Stimulated activated CD8-positive, alpha-beta memory T cell treated with anti-CD3 and anti-CD28 coated beads, Interleukin-7, amount 100 ng/mL, for 48 hours (primary cell): ENCODE results near the gene MALT1.
"Not testable (repeated sequence)": the region's sequence is repeated elsewhere in the genome, so short reads cannot be mapped to it uniquely, and the experiment has no call there.

Experiments
- DNase-seq, 2 donors: peaks; one replicate each; pipeline ENCODE4 v3.0.0-alpha.2; 2020; ENCODE audit warnings: low read depth in 1 of 2; ENCODE audit errors: extremely low read depth in 1 of 2

The MALT1 gene

DNA sequence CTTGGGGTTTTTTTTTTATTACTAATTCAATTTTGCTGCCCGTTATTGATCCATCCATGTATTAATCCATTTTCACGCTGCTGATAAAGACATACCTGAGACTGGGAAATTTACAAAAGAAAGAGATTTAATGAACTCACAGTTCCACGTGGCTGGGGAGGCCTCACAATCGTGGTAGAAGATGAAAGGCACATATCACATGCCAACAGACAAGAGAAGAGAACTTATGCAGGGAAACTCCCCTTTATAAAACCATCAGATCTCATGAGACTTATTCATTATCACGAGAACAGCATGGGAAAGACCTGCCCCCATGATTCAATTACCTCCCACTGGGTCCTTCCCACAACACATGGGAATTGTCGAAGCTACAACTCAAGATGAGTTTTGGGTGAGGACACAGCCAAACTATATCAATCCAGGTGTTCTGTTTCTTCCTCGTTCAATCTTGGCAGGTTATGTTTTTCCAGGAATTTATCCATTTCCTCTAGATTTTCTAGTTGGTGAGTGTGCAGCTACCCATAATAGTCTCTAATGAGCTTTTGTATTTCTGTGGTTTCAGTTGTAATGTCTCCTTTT lies 18.0 kb upstream of the MALT1 start:
- DNase-seq, result not testable (repeated sequence)

- no peak for DNase-seq
Observed at GRCh38 chr18:58653814-58654509, 17.3 kb upstream of the MALT1 start.

GRCh38 chr18:58654896-58655614 lies 16.2 kb upstream of the MALT1 start:
- DNase-seq, result no peak

DNA sequence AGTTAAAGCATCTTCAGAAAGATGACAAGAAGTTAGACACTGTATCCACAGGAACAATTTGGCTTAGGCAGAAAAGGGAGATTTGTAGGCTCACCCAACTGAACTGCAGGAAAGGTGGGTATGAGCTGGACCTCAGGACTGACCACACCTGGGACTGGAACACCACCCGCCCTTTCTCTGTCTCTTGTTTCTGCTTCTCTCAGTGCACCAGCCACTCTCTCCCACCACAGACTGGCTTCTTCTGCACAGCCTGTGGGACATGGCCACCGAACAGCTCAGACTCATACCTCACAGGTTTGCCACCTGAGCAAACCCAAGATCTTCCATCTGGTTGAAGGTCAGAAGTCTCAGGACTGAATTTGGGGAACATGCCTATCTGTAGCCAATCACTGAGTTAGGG lies 14.2 kb upstream of the MALT1 start:
- no peak for DNase-seq

DNA sequence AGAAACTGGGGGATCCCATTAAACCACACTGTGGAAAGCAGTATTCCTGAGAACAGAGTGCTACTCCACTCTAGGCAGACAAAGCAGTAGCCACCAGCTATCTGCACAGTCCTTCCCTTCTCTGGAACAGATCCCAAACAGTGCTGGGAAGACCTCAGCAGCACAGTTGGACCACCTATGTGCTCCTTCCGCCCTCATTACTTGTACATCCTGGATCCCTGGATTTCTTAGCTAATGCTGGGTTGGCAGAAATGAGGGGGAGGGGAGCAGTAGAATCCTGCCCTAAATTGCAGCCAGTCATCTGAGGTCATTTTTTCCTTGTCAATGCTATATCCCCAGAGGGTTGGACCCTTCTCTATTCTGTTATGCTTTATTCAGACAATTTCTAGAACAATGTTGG lies 13.8 kb upstream of the MALT1 start:
- no peak for DNase-seq

- DNase-seq, result no peak
Observed at GRCh38 chr18:58659691-58660090, 11.6 kb upstream of the MALT1 start.

GRCh38 chr18:58660915-58661314 lies 10.3 kb upstream of the MALT1 start:
- no peak for DNase-seq

GRCh38 chr18:58661423-58661822 lies 9.8 kb upstream of the MALT1 start:
- no peak for DNase-seq

GRCh38 chr18:58662118-58662517 lies 9.1 kb upstream of the MALT1 start:
- no peak for DNase-seq

- DNase-seq, result no peak
Observed at GRCh38 chr18:58666176-58666575, 5.1 kb upstream of the MALT1 start.

GRCh38 chr18:58668211-58668610 lies 3.1 kb upstream of the MALT1 start:
- no peak for DNase-seq

DNA sequence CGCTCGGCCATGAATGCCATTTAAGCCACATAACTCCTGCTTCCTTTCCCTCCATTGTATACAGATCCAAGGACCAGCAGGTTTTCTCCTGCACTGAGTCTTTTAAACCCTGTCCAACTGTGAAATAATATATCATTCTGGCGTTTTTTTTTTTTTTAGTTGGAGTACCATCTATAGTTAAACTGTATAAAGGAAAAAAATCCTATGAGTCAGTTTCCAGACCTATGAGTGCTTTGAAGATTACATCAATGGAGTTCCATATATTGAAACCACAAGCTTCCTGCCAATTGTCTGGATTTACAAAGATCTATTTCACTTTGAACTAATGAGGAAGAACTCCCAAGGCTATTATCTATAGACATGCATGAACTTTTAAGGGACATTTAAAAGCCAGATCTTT lies 2.4 kb upstream of the MALT1 start:
- no peak for DNase-seq

DNA sequence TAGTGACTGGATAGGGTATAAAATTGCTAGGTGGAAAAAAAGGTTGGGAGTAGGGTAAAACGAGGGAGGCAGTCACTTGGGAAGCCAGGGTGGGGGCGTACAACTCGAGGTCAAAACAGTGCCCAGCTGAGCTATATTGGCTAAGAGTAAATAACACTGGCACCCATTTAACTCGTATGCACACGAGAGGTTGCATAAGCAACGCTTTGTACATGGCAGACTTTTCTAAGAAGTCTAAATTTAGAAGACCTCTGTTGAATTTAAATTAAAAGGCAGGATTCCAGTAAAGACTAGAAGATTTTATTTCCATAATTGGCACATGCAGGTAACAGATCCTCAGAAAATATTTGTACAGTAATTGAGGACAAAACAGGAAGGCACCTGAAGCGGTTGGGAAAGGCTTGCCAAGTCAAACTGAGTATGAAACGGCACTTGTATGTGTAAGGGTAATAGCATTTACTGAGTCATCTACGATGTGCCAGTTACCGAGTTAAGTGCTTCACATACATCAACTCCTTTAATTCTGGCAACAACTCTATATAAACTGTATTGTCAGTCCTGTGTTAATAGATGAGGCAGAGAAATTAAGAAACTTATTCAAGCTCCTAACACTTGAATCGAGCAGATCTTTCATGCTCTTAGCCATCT lies 1.4 kb upstream of the MALT1 start:
- no peak for DNase-seq

GRCh38 chr18:58670404-58671110 lies 708 bp upstream of the MALT1 start:
- no peak for DNase-seq

GRCh38 chr18:58671632-58672564 lies 633 bp downstream of the MALT1 start:
- DNase-seq, result no peak

DNA sequence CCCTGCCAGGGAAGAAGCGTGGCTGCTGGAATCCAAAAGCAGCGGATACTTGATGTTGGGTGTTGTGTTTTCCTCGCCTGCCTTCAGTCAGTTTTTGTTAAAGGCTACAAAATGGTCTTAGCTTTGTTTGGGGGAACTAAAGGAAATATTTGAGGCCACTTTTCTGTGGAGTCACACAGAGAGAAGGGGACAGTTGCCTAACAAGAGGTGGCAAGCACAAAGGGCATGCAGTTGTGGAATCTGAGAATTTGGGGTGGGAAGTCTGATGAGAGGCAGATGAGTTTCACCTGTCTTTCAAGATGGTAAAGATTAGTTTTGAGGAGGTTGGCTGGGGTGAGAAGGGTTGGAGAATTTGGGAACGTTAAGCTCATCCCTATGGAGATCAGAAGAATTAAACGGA lies 2.9 kb downstream of the MALT1 start:
- no peak for DNase-seq

GRCh38 chr18:58674863-58675472 lies 3.7 kb downstream of the MALT1 start:
- no peak for DNase-seq

DNA sequence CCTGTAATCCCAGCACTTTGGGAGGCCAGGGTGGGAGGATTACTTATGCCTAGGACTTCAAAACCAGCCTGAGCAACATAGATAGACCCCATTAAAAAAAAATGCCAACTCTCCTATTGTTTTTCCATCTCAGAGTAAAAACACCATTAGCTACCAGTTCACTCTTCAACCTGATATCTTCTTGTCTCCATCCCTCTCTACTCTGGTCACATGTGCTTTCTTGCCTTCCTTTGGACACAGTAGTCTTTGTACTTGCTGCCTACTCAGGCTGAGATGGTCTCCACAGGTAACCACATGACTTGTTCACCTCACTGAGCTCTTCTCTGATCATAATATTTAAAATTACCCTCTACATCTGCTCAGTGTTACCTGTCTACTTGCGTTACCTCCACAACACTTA lies 5.0 kb downstream of the MALT1 start:
- no peak for DNase-seq

- DNase-seq, result no peak
Observed at GRCh38 chr18:58682429-58683069, 11.3 kb downstream of the MALT1 start.
